AG04450 (cell line): ENCODE measurements around the gene BMP10. TPM values are rescaled to one million over a fixed set of nuclear protein-coding genes. Genes with fewer than 3 reads are reported as not detected.

ENCODE experiments used
- CTCF ChIA-PET: fragments of 300-600, 350-600 bp; formaldehyde crosslinking; extraction: SDS; loops from one replicate; lab custom pipeline; 2022; ENCODE audit warnings: antibody characterized with exemption, inconsistent platforms; lab: Charles Lee
- POLR2A ChIA-PET: fragments of 350-600 bp; formaldehyde crosslinking; extraction: SDS; loops from one replicate; lab custom pipeline; 2021; ENCODE audit warnings: antibody characterized with exemption, inconsistent platforms; lab: Yijun Ruan, JAX
- DNase-seq: peaks from one replicate; pipeline ENCODE4 v3.0.0-alpha.2; 2011; ENCODE audit warnings: low read depth, low spot score
- H3K27ac ChIP-seq: one replicate; pipeline ENCODE4 v1.5.1; 2012; ENCODE audit warnings: low read depth, low read length, control low read depth
- H3K27me3 ChIP-seq: one replicate; pipeline ENCODE4 v1.6.0; 2012; ENCODE audit warnings: low read length; ENCODE audit not compliant: control insufficient read depth, insufficient read depth
- H3K4me3 ChIP-seq: 2 replicates; pipeline ENCODE4 v1.5.1; 2011; ENCODE audit warnings: mild to moderate bottlenecking, low read depth, low read length, control low read depth
- H3K9me3 ChIP-seq: 2 replicates; pipeline ENCODE4 v1.5.1; 2012; ENCODE audit warnings: low read length; ENCODE audit not compliant: control insufficient read depth, insufficient read depth
- polyA plus RNA-seq: library from polyadenylated mRNA; depleted of rRNA; stranded (reverse); fragments of >200 nt; gene quantifications from 2 replicates; pipeline ENCODE4 v1.2.3, GENCODE V29; 2011
- TF ChIP-seq, protein P1 (sequence below): IDR thresholded peaks from 2 replicates; pipeline ENCODE4 v1.5.1; 2011; ENCODE audit warnings: low read depth, low read length, control low read depth, inconsistent platforms

Gene BMP10
- polyA plus RNA-seq, 1 experiment = not detected

DNA sequence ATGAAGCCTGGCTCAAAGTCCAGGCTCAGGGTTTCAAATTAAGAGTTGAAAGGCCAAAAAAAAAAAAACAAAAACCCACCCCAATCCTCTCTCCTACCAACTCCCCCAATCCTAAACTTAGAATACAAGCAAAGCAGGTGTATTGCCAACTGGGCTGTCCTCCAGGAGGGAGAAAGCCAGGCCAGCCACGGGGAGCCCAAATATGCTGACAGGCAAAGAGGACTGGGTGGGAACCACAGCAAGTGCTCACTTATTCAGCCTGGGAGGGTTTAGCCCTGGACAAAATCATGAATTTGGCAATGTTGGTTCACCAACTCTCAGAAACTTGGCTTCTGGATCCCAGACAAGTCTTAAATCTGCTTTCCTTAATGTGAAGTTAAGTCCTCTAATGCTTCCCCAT lies 45.0 kb upstream of the BMP10 start:
- Histone ChIP-seq H3K27ac (no peak overlapping the region), H3K27me3 (no peaks in the 10 kb centered on the region), H3K4me3 (no peak overlapping the region), H3K9me3 (no peaks in the 10 kb centered on the region)
- ChIA-PET CTCF (no interaction called here), POLR2A (no interaction called here)
- TF ChIP-seq, protein P1, sequence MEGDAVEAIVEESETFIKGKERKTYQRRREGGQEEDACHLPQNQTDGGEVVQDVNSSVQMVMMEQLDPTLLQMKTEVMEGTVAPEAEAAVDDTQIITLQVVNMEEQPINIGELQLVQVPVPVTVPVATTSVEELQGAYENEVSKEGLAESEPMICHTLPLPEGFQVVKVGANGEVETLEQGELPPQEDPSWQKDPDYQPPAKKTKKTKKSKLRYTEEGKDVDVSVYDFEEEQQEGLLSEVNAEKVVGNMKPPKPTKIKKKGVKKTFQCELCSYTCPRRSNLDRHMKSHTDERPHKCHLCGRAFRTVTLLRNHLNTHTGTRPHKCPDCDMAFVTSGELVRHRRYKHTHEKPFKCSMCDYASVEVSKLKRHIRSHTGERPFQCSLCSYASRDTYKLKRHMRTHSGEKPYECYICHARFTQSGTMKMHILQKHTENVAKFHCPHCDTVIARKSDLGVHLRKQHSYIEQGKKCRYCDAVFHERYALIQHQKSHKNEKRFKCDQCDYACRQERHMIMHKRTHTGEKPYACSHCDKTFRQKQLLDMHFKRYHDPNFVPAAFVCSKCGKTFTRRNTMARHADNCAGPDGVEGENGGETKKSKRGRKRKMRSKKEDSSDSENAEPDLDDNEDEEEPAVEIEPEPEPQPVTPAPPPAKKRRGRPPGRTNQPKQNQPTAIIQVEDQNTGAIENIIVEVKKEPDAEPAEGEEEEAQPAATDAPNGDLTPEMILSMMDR = no peak
- no peak for DNase-seq

GRCh38 chr2:68915393-68915792 lies 44.2 kb upstream of the BMP10 start:
- CTCF ChIA-PET = interaction anchor here (0.7 to 2.8 kb wide), 4 partner anchors 10 to 500 kb away, joined by 3 to 8 read pairs (median 6); no protein-coding TSS in a partner anchor

DNA sequence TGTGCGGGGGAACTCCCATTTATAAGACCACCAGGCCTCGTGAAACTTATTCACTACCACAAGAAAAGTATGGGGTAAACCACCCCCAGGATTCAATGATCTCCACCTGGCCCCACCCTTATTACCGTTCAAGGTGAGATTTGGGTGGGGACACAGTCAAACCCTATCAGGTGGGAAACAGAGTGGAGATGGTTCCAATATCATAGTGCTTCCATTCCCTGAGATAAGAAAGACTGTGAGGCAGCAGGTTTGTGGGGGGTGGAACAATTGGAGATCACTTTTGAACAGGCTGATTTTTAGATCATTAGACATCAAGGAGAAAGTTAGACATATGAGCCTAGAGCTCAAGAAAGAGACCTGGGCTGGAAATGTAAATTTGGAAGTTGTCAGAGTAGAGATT lies 42.2 kb upstream of the BMP10 start:
- H3K27me3 ChIP-seq = no peaks in the 10 kb centered on the region
- DNase-seq = no peak
- TF ChIP-seq, protein P1 = no peak
- ChIA-PET POLR2A (no interaction called here), CTCF (interaction anchor here (0.9 to 3.0 kb wide), 4 partner anchors 12 to 450 kb away, joined by 3 to 10 read pairs (median 6); no protein-coding TSS in a partner anchor)
- no peaks in the 10 kb centered on the region for H3K9me3 ChIP-seq
- no peak overlapping the region for H3K4me3 ChIP-seq
- no peak overlapping the region for H3K27ac ChIP-seq

More at GRCh38 chr2:68915393-68915792, 44.2 kb upstream of the BMP10 start:
- Histone ChIP-seq H3K4me3 (no peak overlapping the region), H3K9me3 (no peaks in the 10 kb centered on the region), H3K27me3 (no peaks in the 10 kb centered on the region), H3K27ac (no peak overlapping the region)
- no peak for DNase-seq
- TF ChIP-seq, protein P1 = no peak
- POLR2A ChIA-PET = no interaction called here

DNA sequence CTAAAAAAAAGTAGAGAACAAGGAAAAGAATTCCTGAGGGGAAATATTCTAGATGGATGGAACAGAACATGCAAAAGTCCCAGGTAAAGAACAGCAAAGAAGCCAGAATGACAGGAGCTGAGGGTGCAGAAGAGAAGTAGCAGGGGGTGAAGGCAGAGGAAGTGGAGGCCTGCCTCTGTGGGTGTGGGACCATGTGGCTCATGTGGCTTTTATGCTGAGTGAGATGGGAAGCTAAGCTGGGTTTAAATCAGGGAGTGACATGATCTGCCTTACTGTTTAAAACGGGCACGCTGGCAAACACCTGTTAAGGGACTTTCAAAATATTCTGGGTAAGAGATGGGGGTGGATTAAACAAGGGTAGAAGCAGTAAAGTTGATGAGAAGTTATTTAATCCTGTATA lies 41.5 kb upstream of the BMP10 start:
- TF ChIP-seq, protein P1 = no peak
- no peak for DNase-seq
- Histone ChIP-seq H3K4me3 (no peak overlapping the region), H3K27me3 (no peaks in the 10 kb centered on the region), H3K27ac (no peak overlapping the region), H3K9me3 (no peaks in the 10 kb centered on the region)
- CTCF ChIA-PET = interaction anchor here (2.8 to 3.0 kb wide), 2 partner anchors 12 to 161 kb away, joined by 8 to 10 read pairs; no protein-coding TSS in a partner anchor
- POLR2A ChIA-PET = no interaction called here

DNA sequence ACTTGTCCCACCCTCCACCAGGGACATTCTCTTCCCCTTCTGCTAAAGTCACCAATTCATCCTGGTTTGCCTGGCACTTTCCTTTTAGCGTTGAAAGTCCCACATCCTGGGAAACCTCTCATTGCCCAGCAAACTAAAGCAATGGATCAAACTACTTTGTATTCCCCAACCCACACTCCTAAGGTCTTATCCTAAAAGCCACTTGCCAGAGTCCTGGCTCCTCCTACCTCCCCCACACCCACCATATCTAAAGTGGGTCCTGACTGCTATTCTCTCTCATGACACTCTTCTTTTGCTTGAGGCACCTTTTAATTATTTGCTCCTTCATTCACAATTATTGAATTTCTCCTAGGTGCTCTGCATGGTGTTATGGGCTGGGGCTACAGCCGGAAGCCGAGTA lies 40.9 kb upstream of the BMP10 start:
- no peak overlapping the region for H3K4me3 ChIP-seq
- no peak overlapping the region for H3K27ac ChIP-seq
- no peak for DNase-seq
- H3K9me3 ChIP-seq = no peaks in the 10 kb centered on the region
- H3K27me3 ChIP-seq = no peaks in the 10 kb centered on the region
- POLR2A ChIA-PET = no interaction called here
- TF ChIP-seq, protein P1 = no peak
- CTCF ChIA-PET = interaction anchor here (1.4 to 3.0 kb wide), 2 partner anchors 160 to 203 kb away, joined by 8 to 10 read pairs; no protein-coding TSS in a partner anchor
